Stimulated activated CD8-positive, alpha-beta memory T cell treated with anti-CD3 and anti-CD28 coated beads, Interleukin-2, amount 100 ng/mL, for 1 hour (primary cell): ENCODE measurements around the gene FHOD3.

Experiments used
- DNase-seq, 2 donors: peaks; one replicate each; pipeline ENCODE4 v3.0.0-alpha.2; 2020; ENCODE audit warnings: low read depth in 2 of 2

The FHOD3 gene

GRCh38 chr18:36408606-36409005 lies 111.1 kb downstream of the FHOD3 start:
- no peak for DNase-seq

- DNase-seq: no peak
Observed at GRCh38 chr18:36409779-36410178, 112.3 kb downstream of the FHOD3 start.

- no peak for DNase-seq
Observed at GRCh38 chr18:36410346-36410745, 112.8 kb downstream of the FHOD3 start.

- DNase-seq: no peak
Observed at GRCh38 chr18:36411745-36412168, 114.2 kb downstream of the FHOD3 start.

- no peak for DNase-seq
Observed at GRCh38 chr18:36412778-36413177, 115.3 kb downstream of the FHOD3 start.

- no peak for DNase-seq
Observed at GRCh38 chr18:36415171-36415570, 117.7 kb downstream of the FHOD3 start.

- DNase-seq: no peak
Observed at GRCh38 chr18:36415625-36416024, 118.1 kb downstream of the FHOD3 start.

- no peak for DNase-seq
Observed at GRCh38 chr18:36419188-36419899, 121.8 kb downstream of the FHOD3 start.

- no peak for DNase-seq
Observed at GRCh38 chr18:36419900-36420531, 122.5 kb downstream of the FHOD3 start.

- no peak for DNase-seq
Observed at GRCh38 chr18:36420826-36421225, 123.3 kb downstream of the FHOD3 start.

GRCh38 chr18:36424741-36425142 lies 127.2 kb downstream of the FHOD3 start:
- no peak for DNase-seq

GRCh38 chr18:36427369-36427768 lies 129.9 kb downstream of the FHOD3 start:
- no peak for DNase-seq

GRCh38 chr18:36427831-36428230 lies 130.3 kb downstream of the FHOD3 start:
- DNase-seq: no peak

GRCh38 chr18:36428431-36429029 lies 131.0 kb downstream of the FHOD3 start:
- no peak for DNase-seq

GRCh38 chr18:36432880-36433555 lies 135.5 kb downstream of the FHOD3 start:
- DNase-seq: no peak

GRCh38 chr18:36436387-36436786 lies 138.9 kb downstream of the FHOD3 start:
- no peak for DNase-seq

- no peak for DNase-seq
Observed at GRCh38 chr18:36440614-36441013, 143.1 kb downstream of the FHOD3 start.

- no peak for DNase-seq
Observed at GRCh38 chr18:36441426-36442240, 144.1 kb downstream of the FHOD3 start.

GRCh38 chr18:36442717-36443116 lies 145.2 kb downstream of the FHOD3 start:
- DNase-seq: no peak

GRCh38 chr18:36446059-36446458 lies 148.5 kb downstream of the FHOD3 start:
- no peak for DNase-seq

GRCh38 chr18:36448384-36449290 lies 151.1 kb downstream of the FHOD3 start:
- no peak for DNase-seq
